HG02623 (cell line): Measurements from ENCODE around the gene CFAP119.
"Not testable (repeated sequence)": the region's sequence is repeated elsewhere in the genome, so short reads cannot be mapped to it uniquely, and the experiment has no call there.

ENCODE experiments used
- ATAC-seq: cut with Tn5 transposase; IDR thresholded peaks from one replicate; pipeline ENCODE4 v1.9.1; 2021; ENCODE audit warnings: moderate library complexity; ENCODE audit not compliant: unreplicated experiment

CFAP119 gene

GRCh38 chr16:30761928-30762902 is at the start of gene CFAP119, which contains the start of gene RNF40:
Gene CFAP119, minus strand, starts transcription at chr16:30762062. Its CDS starts 314 bp downstream, at chr16:30761748.
Gene RNF40, plus strand, starts transcription at chr16:30762322. Its CDS starts 224 bp downstream, at chr16:30762546.
- peak; percentile 83 for ATAC-seq

- not testable (repeated sequence) for ATAC-seq
Observed at GRCh38 chr16:30809675-30810074, 47.8 kb upstream of the CFAP119 start.

- ATAC-seq = not testable (repeated sequence)
Observed at GRCh38 chr16:30808890-30809426, 47.1 kb upstream of the CFAP119 start.

GRCh38 chr16:30808146-30808545 is 46.3 kb upstream of the CFAP119 start:
- no peak for ATAC-seq

- no peak for ATAC-seq
Observed at GRCh38 chr16:30805370-30806169, 43.7 kb upstream of the CFAP119 start.

- no peak for ATAC-seq
Observed at GRCh38 chr16:30805056-30805369, 43.2 kb upstream of the CFAP119 start.

- no peak for ATAC-seq
Observed at GRCh38 chr16:30802936-30803335, 41.1 kb upstream of the CFAP119 start.

- no peak for ATAC-seq
Observed at GRCh38 chr16:30797670-30798309, 35.9 kb upstream of the CFAP119 start.

GRCh38 chr16:30794634-30795033 is 32.8 kb upstream of the CFAP119 start:
- no peak for ATAC-seq

- no peak for ATAC-seq
Observed at GRCh38 chr16:30793508-30794069, 31.7 kb upstream of the CFAP119 start.

- ATAC-seq = no peak
Observed at GRCh38 chr16:30787613-30788378, 25.9 kb upstream of the CFAP119 start.

GRCh38 chr16:30786936-30787612 is 25.2 kb upstream of the CFAP119 start, which contains the start of gene ZNF629:
Gene ZNF629, minus strand, starts transcription at chr16:30787205. Its CDS starts 2,723 bp downstream, at chr16:30784482.
- ATAC-seq = no peak

- ATAC-seq = no peak
Observed at GRCh38 chr16:30786115-30786935, 24.5 kb upstream of the CFAP119 start.

GRCh38 chr16:30785126-30786106 is 23.6 kb upstream of the CFAP119 start:
- ATAC-seq = no peak

GRCh38 chr16:30784215-30784614 is 22.4 kb upstream of the CFAP119 start:
- no peak for ATAC-seq

GRCh38 chr16:30783280-30784109 is 21.6 kb upstream of the CFAP119 start:
- no peak for ATAC-seq
